Activated naive CD4-positive, alpha-beta T cell treated with Interleukin-2 at 50 U/mL for 16 hours (primary cell): ENCODE results near the gene ZNF556.

ENCODE experiments used
- DNase-seq: peaks from one replicate; pipeline ENCODE4 v3.0.0-alpha.2; 2020

Gene ZNF556

DNA sequence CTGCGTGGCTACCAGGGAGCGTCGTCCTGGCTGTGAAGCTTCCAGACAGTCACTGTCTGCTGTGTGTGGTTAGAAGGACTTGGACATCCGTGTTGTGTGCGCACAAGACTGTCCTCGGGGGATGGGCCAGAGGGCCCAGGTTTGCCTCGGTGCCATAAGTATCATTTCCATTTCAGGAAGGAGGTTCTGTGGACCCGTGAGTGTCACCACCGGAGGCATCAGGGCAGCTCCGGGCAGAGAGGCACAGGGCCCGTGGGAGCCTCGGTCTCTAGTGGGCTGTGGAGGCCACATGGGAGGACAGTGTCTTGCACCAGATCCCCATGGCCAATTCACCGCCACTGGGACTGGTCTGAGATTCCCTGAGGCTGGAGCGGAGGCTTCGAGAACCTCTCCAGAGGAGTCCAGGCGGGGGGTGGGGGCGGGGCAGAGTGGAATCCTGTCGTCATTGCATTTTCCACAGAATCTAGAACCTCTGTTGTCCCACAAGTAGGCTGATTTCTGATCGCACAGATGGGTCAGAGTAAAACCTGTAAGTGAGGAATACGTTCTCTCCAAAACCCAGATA, 39.6 kb downstream of the ZNF556 start:
- no peak for DNase-seq

DNA sequence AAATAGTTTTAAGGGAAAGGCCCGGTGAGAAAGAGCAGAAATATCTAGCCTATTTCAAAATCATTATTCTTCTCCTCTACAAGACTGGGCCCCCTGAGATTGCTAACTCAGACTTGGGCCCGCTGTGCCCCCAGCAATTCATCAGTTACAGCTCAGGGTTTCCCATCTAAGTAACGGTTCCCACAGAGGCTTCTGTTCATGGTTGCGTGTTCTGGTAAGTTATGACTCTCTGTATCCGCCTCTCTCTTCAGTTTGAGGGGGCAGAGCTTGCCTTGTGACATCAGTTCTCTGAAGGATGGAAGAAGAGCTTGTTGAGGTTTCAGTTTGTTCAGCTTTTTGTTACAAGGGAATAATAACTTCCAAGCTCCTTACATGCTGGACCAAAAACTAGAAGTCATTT, 45.2 kb downstream of the ZNF556 start:
- DNase-seq, result peak; percentile 13

DNA sequence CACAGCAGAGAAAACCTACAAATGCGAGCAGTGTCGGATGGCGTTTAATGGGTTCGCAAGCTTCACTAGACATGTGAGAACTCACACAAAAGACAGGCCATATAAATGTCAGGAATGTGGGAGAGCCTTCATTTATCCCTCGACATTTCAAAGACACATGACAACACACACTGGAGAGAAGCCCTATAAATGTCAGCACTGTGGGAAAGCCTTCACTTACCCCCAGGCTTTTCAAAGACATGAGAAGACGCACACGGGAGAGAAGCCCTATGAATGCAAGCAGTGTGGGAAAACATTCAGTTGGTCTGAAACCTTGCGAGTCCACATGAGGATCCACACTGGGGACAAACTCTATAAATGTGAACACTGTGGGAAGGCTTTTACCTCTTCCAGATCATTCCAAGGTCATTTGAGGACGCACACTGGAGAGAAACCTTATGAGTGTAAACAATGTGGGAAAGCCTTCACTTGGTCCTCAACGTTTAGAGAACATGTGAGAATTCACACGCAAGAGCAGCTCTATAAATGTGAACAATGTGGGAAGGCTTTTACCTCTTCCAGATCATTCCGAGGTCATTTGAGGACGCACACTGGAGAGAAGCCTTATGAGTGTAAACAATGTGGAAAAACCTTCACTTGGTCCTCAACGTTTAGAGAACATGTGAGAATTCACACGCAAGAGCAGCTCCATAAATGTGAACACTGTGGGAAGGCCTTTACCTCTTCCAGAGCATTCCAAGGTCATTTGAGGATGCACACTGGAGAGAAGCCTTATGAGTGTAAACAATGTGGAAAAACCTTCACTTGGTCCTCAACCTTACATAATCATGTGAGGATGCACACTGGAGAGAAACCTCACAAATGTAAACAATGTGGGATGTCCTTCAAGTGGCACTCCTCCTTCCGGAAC, 50.4 kb downstream of the ZNF556 start:
- DNase-seq, result no peak

DNA sequence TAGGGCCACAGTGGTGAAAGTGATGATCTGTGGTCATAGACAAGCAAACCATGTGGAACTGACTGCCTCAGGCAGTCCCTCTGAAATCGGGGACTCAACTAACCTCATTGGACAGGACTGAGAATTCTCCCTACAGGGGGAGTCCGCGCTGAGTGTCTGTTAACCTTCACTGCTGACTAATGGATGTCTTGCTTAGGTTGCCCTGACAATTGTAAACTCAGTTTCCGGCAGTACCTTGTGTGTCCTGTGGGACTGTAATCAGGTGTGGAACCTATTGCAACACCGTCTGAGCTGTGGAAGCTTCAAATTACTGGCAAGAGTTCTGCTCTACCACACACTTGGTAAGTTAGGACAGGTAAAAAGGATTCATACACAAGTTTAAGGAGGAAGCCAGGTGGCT, 55.9 kb downstream of the ZNF556 start:
- DNase-seq, result no peak

DNA sequence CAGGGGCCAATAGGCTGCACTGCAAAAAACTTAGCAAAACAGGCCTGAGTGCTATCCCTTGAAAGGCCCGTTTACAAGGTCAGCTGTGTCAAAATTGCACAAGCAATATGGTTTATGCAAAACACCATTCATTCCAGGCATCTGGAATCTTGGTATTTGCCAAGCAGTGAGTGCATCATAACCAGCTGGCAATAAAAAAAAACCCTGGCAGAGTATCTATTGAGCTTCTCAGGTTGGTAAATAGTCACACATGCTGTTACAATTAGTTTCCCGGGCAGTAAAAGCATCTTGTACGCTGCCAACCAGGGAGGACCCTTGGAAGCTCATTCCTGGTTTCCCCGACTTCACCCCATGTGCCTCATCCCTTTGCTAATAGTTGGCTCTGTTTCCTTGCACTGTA, 56.4 kb downstream of the ZNF556 start:
- no peak for DNase-seq

DNA sequence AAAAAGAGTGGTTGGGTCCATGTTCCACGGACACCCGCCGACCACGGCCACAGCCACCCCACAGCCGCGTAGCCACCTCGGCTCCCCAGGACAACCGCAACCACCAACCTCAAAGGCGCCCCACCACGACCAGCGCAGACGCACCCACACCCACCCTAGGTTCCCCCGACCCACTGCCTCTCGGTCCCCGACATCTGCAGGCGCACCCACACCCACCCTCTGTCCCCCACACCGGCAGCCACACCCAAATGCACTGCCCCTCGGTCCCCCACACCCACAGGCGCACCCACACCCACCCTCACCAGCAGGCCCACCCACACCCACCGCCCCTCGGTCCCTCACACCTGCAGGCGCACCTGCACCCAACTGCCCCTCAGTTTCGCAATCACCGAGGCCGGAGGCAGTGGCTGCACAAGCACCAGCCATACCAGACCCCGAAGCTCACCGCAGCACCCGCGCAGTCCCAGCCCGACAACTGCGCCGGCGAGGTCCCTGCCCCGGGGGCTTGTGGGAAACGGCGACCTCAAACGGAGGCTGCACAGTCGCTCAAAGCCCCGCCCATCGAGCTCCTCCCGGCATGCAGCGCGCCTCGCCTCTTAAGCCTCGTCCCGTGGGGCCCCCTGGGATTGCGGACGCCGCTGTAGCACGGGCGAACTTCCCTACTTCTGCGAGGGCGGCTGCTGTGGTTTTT, 59.4 kb downstream of the ZNF556 start:
- DNase-seq, result no peak

DNA sequence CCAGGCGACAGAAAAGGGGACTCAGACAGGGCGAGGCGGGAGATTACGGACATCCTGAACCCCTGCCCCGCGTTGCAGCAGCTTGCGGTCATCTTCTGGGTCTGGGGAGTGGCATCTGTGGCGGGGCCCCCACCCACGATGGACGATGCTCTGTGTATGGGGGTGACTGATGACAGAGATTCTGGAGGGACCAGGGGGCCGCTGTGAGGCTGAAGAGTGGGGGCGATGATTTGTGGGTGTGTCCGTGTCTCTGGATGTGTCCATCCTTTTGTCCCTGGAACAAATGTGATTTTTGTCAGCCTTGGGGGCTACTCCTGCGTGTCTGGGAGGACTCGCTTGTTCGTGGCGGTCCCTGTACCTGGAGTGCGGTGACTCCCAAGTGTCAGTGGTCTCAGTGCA, 59.9 kb downstream of the ZNF556 start:
- no peak for DNase-seq
